ENCODE measurements around the gene ADARB2. TPM values are rescaled to one million over a fixed set of nuclear protein-coding genes. Genes with fewer than 3 reads are reported as not detected.
A peak's percentile ranks its signal among the peaks of the same experiment; 100 is the strongest.

ADARB2 gene
- polyA plus RNA-seq, 1 of the 3 experiments (the other 2 are of a cell fraction): not detected

DNA sequence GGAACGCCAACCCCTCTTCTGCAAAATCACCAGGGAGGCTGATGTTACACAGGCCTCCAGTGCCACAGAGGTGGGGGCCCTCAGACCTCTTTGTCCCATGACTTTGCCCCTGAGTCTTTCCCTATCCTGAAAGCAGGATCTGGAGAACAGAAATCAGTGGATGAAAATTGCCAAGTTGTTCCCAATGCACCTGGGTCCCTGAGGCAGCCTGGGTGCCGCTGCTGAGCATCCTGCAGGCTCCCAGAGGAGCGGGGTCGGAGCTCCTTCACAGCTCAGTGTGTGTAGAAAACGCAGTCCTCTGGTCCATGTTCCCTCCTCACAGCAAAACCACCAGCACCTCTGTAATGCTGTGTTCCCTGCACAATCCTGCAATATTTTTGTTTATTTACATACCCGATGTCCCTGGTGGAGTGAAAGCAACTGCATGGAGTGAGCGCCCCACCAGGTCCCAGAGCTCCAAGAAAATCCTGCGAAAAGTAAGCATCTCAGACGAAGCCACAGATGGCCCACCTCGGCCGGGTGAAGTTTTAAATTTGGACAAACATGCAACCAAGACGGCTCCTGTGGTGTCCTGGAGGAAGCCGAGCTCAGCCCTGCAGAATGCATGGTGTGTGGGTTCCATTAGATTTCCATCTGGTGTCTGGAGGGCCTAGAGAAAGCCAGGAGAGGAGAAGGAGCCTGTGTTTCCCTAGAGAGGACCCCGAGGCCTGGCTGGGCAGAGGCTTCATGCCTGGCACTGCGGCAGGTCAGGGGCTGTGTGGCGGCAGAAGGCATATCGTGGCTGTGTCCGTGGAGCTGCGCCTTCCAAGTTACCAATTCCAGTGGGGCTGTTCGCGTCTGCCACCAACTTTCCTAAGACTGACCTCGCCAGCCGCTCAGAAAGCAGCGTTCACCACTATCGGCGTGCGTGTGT lies 445.9 kb downstream of the ADARB2 start:
- H3K9me2 ChIP-seq: no peaks in the 10 kb centered on the region
- H3K27me3 ChIP-seq (ENCODE audit: insufficient read depth): no peaks in the 10 kb centered on the region
- peak; percentile 61 for DNase-seq
- no peak overlapping the region for H2AFZ ChIP-seq (ENCODE audit: low read depth)
- 43% methylated on average over 25 of the region's 27 CpGs for WGBS (ENCODE audit: low lambda C conversion rate)
- peaks cover 0 to 91% of the 10 kb centered on the region in 2 experiments; a peak in 2 of 4 replicates for H3K4me1 ChIP-seq (ENCODE audit: control insufficient read depth in 1 of 2, insufficient read depth in 2 of 2, low read depth in 1 of 2, low read length in 1 of 2)
- H3K9me3 ChIP-seq: no peaks in the 10 kb centered on the region
- ChIA-PET CTCF (interaction anchor here (0.6 to 1.7 kb wide), 5 partner anchors 18 to 681 kb away, joined by 3 to 7 read pairs (median 3); no protein-coding TSS in a partner anchor), POLR2A (interaction anchor here (0.6 to 4.5 kb wide), 2 partner anchors 10 to 18 kb away, joined by 3 to 28 read pairs; no protein-coding TSS in a partner anchor)
- no peak for TF ChIP-seq EP300 (IDR thresholded peaks at IDR 0.05; ENCODE audit: borderline replicate concordance in 1 of 2, low read depth in 1 of 2, low read length in 1 of 2)
- H3K36me3 ChIP-seq (replicated peaks in 1 of 2; ENCODE audit: control insufficient read depth in 1 of 2, insufficient read depth in 2 of 2, low read length in 1 of 2): no peaks in the 10 kb centered on the region
- H3K27ac ChIP-seq (ENCODE audit: low read depth in 2 of 2, low read length in 1 of 2): peak overlapping the region in 1 of 2 experiments; percentile 100; a peak in 2 of 4 replicates
- H3F3A ChIP-seq (replicated peaks; ENCODE audit: insufficient read depth): no peaks in the 10 kb centered on the region
- H4K20me1 ChIP-seq (ENCODE audit: insufficient read depth): no peaks in the 10 kb centered on the region
- H3K4me3 ChIP-seq (ENCODE audit: low read depth in 2 of 2, low read length in 1 of 2): peak overlapping the region in 1 of 2 experiments; percentile 37; a peak in 1 of 4 replicates
- H3K79me2 ChIP-seq (ENCODE audit: insufficient read depth): no peaks in the 10 kb centered on the region
- H3K9ac ChIP-seq: no peak overlapping the region
- H3K4me2 ChIP-seq: no peak overlapping the region

GRCh38 chr10:1290071-1290471 lies 447.3 kb downstream of the ADARB2 start:
- no peaks in the 10 kb centered on the region for H3K27me3 ChIP-seq (ENCODE audit: insufficient read depth)
- no peak overlapping the region for H2AFZ ChIP-seq (ENCODE audit: low read depth)
- no peaks in the 10 kb centered on the region for H3K9me3 ChIP-seq
- CTCF ChIA-PET: no interaction called here
- no peaks in the 10 kb centered on the region for H4K20me1 ChIP-seq (ENCODE audit: insufficient read depth)
- no peaks in the 10 kb centered on the region for H3F3A ChIP-seq (replicated peaks; ENCODE audit: insufficient read depth)
- no peak for DNase-seq
- 35% methylated on average over 4 of the region's 8 CpGs for WGBS (ENCODE audit: low lambda C conversion rate)
- no peaks in the 10 kb centered on the region for H3K9me2 ChIP-seq
- H3K9ac ChIP-seq: no peak overlapping the region
- H3K4me2 ChIP-seq: no peak overlapping the region
- peak overlapping the region in 1 of 2 experiments; percentile 100; a peak in 2 of 4 replicates for H3K27ac ChIP-seq (ENCODE audit: low read depth in 2 of 2, low read length in 1 of 2)
- POLR2A ChIA-PET: no interaction called here
- TF ChIP-seq NFIC (IDR thresholded peaks at IDR 0.05; ENCODE audit: borderline replicate concordance): no peak
- no peak for TF ChIP-seq RAD21 (IDR thresholded peaks at IDR 0.05; ENCODE audit: low read length)
- TF ChIP-seq JUND (IDR thresholded peaks at IDR 0.05): no peak
- no peak for TF ChIP-seq POLR2AphosphoS5 (IDR thresholded peaks at IDR 0.05; ENCODE audit: low read depth, low read length)
- TF ChIP-seq CHD2 (IDR thresholded peaks at IDR 0.05; ENCODE audit: low read length, partially characterized antibody): no peak
- TF ChIP-seq MEF2A (IDR thresholded peaks at IDR 0.05; ENCODE audit: borderline replicate concordance, low read depth): no peak
- TF ChIP-seq FOXJ3 (CRISPR knock-in tag; IDR thresholded peaks at IDR 0.05): no peak
- TF ChIP-seq, protein P1, sequence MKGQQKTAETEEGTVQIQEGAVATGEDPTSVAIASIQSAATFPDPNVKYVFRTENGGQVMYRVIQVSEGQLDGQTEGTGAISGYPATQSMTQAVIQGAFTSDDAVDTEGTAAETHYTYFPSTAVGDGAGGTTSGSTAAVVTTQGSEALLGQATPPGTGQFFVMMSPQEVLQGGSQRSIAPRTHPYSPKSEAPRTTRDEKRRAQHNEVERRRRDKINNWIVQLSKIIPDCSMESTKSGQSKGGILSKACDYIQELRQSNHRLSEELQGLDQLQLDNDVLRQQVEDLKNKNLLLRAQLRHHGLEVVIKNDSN (IDR thresholded peaks at IDR 0.05; ENCODE audit: borderline replicate concordance, low read depth): no peak
- no peak for TF ChIP-seq CTCF (IDR thresholded peaks at IDR 0.05)
- TF ChIP-seq FOXM1 (IDR thresholded peaks at IDR 0.05; ENCODE audit: low read depth): no peak
- no peak for TF ChIP-seq RFX5 (IDR thresholded peaks at IDR 0.05; ENCODE audit: low read length)
- no peak for TF ChIP-seq PBX3 (IDR thresholded peaks at IDR 0.05)
- TF ChIP-seq, protein P2, sequence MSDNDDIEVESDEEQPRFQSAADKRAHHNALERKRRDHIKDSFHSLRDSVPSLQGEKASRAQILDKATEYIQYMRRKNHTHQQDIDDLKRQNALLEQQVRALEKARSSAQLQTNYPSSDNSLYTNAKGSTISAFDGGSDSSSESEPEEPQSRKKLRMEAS (IDR thresholded peaks at IDR 0.05; ENCODE audit: low read depth): no peak
- TF ChIP-seq GATA2 (CRISPR knock-in tag; IDR thresholded peaks at IDR 0.05): no peak
- peaks cover 0 to 79% of the 10 kb centered on the region in 2 experiments; a peak in 2 of 4 replicates for H3K4me1 ChIP-seq (ENCODE audit: control insufficient read depth in 1 of 2, insufficient read depth in 2 of 2, low read depth in 1 of 2, low read length in 1 of 2)
- H3K36me3 ChIP-seq (replicated peaks in 1 of 2; ENCODE audit: control insufficient read depth in 1 of 2, insufficient read depth in 2 of 2, low read length in 1 of 2): no peaks in the 10 kb centered on the region
- no peaks in the 10 kb centered on the region for H3K79me2 ChIP-seq (ENCODE audit: insufficient read depth)
- H3K4me3 ChIP-seq (ENCODE audit: low read depth in 2 of 2, low read length in 1 of 2): peak overlapping the region in 1 of 2 experiments; percentile 6; a peak in 1 of 4 replicates
